Fibroblast of mammary gland (primary cell): ENCODE measurements around the gene MAD2L2.

Experiments used
- DNase-seq: peaks from one replicate; pipeline ENCODE4 v3.0.0-alpha.2; 2010; ENCODE audit warnings: low read depth
- H3K4me3 ChIP-seq: 2 replicates; pipeline ENCODE4 v1.5.1; 2011; ENCODE audit warnings: low read depth, mild to moderate bottlenecking, low read length, moderate library complexity; ENCODE audit not compliant: control insufficient read depth
- TF ChIP-seq, protein P1 (sequence below): conservative IDR thresholded peaks from 2 replicates; pipeline ENCODE4 v1.5.1; 2011; ENCODE audit warnings: low read depth, low read length, inconsistent platforms; ENCODE audit not compliant: control insufficient read depth, insufficient read depth

The MAD2L2 gene

GRCh38 chr1:11654137-11654938 is 26.6 kb downstream of the MAD2L2 start, which contains the start of the genes FBXO2 and FBXO44:
TSS of gene FBXO2 (minus strand) at chr1:11654429. CDS start at chr1:11654340, 89 bp downstream.
TSS of gene FBXO44 (plus strand) at chr1:11654877. CDS start at chr1:11655836, 959 bp downstream.
- TF ChIP-seq, protein P1, sequence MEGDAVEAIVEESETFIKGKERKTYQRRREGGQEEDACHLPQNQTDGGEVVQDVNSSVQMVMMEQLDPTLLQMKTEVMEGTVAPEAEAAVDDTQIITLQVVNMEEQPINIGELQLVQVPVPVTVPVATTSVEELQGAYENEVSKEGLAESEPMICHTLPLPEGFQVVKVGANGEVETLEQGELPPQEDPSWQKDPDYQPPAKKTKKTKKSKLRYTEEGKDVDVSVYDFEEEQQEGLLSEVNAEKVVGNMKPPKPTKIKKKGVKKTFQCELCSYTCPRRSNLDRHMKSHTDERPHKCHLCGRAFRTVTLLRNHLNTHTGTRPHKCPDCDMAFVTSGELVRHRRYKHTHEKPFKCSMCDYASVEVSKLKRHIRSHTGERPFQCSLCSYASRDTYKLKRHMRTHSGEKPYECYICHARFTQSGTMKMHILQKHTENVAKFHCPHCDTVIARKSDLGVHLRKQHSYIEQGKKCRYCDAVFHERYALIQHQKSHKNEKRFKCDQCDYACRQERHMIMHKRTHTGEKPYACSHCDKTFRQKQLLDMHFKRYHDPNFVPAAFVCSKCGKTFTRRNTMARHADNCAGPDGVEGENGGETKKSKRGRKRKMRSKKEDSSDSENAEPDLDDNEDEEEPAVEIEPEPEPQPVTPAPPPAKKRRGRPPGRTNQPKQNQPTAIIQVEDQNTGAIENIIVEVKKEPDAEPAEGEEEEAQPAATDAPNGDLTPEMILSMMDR, result no peak
- no peak for DNase-seq

GRCh38 chr1:11653861-11654136 is 27.1 kb downstream of the MAD2L2 start:
- no peak for DNase-seq
- TF ChIP-seq, protein P1, result no peak
- no peak overlapping the region for H3K4me3 ChIP-seq

More at GRCh38 chr1:11654137-11654938, 26.6 kb downstream of the MAD2L2 start, which contains the start of the genes FBXO2 and FBXO44:
- peak within 1 kb of the TSS; percentile 41 for H3K4me3 ChIP-seq

- DNase-seq, result no peak
- H3K4me3 ChIP-seq, result no peak overlapping the region
- TF ChIP-seq, protein P1, result no peak
These were observed 27.7 kb downstream of the MAD2L2 start for GRCh38 chr1:11653101-11653860.

- TF ChIP-seq, protein P1, result no peak
- no peak overlapping the region for H3K4me3 ChIP-seq
- DNase-seq, result no peak
These were observed 28.7 kb downstream of the MAD2L2 start for GRCh38 chr1:11652203-11652780.

- TF ChIP-seq, protein P1, result no peak
- H3K4me3 ChIP-seq, result no peak overlapping the region
- DNase-seq, result no peak
These were observed 29.9 kb downstream of the MAD2L2 start for GRCh38 chr1:11651017-11651416.

GRCh38 chr1:11650331-11650991 is 30.5 kb downstream of the MAD2L2 start:
- peak; percentile 45 for DNase-seq

More at GRCh38 chr1:11650331-11650991, 30.5 kb downstream of the MAD2L2 start:
- TF ChIP-seq, protein P1, result peak; percentile 33
- H3K4me3 ChIP-seq, result no peak overlapping the region
